ENCODE results near the gene SPAG8.

DNA sequence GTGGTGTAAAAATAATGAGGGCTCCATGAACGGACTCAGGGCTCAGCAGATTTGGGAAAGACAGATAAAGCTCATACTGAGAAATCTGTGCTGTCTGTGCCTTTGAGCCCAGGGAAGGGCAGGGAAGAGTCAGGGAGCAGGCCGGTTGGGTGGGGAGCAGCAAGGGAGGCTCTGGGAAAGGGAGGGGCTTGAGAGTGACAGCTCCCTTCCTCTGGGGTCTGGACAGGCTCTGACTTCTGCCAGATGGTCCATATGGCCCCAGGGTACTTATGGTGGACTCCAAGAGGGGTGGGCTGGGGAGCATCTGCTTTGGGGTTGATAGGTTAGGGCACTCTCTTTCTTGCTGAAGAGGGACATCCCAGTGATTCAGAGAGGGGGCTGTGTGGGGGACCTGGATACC is 18.6 kb downstream of the SPAG8 start:
- TF ChIP-seq POLR2AphosphoS5 (IDR thresholded peaks at IDR 0.05; ENCODE audit: low read depth) = no peak
- TF ChIP-seq, protein P1, sequence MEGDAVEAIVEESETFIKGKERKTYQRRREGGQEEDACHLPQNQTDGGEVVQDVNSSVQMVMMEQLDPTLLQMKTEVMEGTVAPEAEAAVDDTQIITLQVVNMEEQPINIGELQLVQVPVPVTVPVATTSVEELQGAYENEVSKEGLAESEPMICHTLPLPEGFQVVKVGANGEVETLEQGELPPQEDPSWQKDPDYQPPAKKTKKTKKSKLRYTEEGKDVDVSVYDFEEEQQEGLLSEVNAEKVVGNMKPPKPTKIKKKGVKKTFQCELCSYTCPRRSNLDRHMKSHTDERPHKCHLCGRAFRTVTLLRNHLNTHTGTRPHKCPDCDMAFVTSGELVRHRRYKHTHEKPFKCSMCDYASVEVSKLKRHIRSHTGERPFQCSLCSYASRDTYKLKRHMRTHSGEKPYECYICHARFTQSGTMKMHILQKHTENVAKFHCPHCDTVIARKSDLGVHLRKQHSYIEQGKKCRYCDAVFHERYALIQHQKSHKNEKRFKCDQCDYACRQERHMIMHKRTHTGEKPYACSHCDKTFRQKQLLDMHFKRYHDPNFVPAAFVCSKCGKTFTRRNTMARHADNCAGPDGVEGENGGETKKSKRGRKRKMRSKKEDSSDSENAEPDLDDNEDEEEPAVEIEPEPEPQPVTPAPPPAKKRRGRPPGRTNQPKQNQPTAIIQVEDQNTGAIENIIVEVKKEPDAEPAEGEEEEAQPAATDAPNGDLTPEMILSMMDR (conservative IDR thresholded peaks at IDR 0.05; ENCODE audit: low read depth in 2 of 2) = no peak
- TF ChIP-seq EZH2phosphoT487 (IDR thresholded peaks at IDR 0.05; ENCODE audit: unreplicated experiment) = no peak
- TF ChIP-seq EZH2 (IDR thresholded peaks at IDR 0.05; ENCODE audit: low read depth, unreplicated experiment) = no peak
- TF ChIP-seq, protein P2, sequence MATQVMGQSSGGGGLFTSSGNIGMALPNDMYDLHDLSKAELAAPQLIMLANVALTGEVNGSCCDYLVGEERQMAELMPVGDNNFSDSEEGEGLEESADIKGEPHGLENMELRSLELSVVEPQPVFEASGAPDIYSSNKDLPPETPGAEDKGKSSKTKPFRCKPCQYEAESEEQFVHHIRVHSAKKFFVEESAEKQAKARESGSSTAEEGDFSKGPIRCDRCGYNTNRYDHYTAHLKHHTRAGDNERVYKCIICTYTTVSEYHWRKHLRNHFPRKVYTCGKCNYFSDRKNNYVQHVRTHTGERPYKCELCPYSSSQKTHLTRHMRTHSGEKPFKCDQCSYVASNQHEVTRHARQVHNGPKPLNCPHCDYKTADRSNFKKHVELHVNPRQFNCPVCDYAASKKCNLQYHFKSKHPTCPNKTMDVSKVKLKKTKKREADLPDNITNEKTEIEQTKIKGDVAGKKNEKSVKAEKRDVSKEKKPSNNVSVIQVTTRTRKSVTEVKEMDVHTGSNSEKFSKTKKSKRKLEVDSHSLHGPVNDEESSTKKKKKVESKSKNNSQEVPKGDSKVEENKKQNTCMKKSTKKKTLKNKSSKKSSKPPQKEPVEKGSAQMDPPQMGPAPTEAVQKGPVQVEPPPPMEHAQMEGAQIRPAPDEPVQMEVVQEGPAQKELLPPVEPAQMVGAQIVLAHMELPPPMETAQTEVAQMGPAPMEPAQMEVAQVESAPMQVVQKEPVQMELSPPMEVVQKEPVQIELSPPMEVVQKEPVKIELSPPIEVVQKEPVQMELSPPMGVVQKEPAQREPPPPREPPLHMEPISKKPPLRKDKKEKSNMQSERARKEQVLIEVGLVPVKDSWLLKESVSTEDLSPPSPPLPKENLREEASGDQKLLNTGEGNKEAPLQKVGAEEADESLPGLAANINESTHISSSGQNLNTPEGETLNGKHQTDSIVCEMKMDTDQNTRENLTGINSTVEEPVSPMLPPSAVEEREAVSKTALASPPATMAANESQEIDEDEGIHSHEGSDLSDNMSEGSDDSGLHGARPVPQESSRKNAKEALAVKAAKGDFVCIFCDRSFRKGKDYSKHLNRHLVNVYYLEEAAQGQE (IDR thresholded peaks at IDR 0.05; ENCODE audit: unreplicated experiment) = no peak
- no peak for TF ChIP-seq ZNF114 (CRISPR knock-in tag; IDR thresholded peaks at IDR 0.05)
- no peak for TF ChIP-seq JUNB (IDR thresholded peaks at IDR 0.05; ENCODE audit: unreplicated experiment)
- no peak for TF ChIP-seq CREB1 (CRISPR knock-in tag; IDR thresholded peaks at IDR 0.05; ENCODE audit: low read depth)
- TF ChIP-seq, protein P3, sequence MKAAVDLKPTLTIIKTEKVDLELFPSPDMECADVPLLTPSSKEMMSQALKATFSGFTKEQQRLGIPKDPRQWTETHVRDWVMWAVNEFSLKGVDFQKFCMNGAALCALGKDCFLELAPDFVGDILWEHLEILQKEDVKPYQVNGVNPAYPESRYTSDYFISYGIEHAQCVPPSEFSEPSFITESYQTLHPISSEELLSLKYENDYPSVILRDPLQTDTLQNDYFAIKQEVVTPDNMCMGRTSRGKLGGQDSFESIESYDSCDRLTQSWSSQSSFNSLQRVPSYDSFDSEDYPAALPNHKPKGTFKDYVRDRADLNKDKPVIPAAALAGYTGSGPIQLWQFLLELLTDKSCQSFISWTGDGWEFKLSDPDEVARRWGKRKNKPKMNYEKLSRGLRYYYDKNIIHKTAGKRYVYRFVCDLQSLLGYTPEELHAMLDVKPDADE (IDR thresholded peaks at IDR 0.05) = no peak
- TF ChIP-seq STAT1 (IDR thresholded peaks at IDR 0.05; ENCODE audit: unreplicated experiment) = no peak
- TF ChIP-seq ZNF331 (CRISPR knock-in tag; IDR thresholded peaks at IDR 0.05; ENCODE audit: low read depth) = no peak
- no peak for TF ChIP-seq NANOG (IDR thresholded peaks at IDR 0.05; ENCODE audit: borderline replicate concordance)
- TF ChIP-seq, protein P4, sequence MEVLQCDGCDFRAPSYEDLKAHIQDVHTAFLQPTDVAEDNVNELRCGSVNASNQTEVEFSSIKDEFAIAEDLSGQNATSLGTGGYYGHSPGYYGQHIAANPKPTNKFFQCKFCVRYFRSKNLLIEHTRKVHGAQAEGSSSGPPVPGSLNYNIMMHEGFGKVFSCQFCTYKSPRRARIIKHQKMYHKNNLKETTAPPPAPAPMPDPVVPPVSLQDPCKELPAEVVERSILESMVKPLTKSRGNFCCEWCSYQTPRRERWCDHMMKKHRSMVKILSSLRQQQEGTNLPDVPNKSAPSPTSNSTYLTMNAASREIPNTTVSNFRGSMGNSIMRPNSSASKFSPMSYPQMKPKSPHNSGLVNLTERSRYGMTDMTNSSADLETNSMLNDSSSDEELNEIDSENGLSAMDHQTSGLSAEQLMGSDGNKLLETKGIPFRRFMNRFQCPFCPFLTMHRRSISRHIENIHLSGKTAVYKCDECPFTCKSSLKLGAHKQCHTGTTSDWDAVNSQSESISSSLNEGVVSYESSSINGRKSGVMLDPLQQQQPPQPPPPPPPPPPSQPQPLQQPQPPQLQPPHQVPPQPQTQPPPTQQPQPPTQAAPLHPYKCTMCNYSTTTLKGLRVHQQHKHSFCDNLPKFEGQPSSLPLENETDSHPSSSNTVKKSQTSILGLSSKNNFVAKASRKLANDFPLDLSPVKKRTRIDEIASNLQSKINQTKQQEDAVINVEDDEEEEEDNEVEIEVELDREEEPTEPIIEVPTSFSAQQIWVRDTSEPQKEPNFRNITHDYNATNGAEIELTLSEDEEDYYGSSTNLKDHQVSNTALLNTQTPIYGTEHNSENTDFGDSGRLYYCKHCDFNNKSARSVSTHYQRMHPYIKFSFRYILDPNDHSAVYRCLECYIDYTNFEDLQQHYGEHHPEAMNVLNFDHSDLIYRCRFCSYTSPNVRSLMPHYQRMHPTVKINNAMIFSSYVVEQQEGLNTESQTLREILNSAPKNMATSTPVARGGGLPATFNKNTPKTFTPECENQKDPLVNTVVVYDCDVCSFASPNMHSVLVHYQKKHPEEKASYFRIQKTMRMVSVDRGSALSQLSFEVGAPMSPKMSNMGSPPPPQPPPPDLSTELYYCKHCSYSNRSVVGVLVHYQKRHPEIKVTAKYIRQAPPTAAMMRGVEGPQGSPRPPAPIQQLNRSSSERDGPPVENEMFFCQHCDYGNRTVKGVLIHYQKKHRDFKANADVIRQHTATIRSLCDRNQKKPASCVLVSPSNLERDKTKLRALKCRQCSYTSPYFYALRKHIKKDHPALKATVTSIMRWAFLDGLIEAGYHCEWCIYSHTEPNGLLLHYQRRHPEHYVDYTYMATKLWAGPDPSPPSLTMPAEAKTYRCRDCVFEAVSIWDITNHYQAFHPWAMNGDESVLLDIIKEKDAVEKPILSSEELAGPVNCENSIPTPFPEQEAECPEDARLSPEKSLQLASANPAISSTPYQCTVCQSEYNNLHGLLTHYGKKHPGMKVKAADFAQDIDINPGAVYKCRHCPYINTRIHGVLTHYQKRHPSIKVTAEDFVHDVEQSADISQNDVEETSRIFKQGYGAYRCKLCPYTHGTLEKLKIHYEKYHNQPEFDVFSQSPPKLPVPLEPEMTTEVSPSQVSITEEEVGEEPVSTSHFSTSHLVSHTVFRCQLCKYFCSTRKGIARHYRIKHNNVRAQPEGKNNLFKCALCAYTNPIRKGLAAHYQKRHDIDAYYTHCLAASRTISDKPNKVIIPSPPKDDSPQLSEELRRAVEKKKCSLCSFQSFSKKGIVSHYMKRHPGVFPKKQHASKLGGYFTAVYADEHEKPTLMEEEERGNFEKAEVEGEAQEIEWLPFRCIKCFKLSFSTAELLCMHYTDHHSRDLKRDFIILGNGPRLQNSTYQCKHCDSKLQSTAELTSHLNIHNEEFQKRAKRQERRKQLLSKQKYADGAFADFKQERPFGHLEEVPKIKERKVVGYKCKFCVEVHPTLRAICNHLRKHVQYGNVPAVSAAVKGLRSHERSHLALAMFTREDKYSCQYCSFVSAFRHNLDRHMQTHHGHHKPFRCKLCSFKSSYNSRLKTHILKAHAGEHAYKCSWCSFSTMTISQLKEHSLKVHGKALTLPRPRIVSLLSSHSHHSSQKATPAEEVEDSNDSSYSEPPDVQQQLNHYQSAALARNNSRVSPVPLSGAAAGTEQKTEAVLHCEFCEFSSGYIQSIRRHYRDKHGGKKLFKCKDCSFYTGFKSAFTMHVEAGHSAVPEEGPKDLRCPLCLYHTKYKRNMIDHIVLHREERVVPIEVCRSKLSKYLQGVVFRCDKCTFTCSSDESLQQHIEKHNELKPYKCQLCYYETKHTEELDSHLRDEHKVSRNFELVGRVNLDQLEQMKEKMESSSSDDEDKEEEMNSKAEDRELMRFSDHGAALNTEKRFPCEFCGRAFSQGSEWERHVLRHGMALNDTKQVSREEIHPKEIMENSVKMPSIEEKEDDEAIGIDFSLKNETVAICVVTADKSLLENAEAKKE (CRISPR knock-in tag; IDR thresholded peaks at IDR 0.05) = no peak

All from GM23338 (cell line).